Sigmoid colon (tissue), 7 donors: ENCODE measurements around the gene RGL4. TPM values are rescaled to one million over a fixed set of nuclear protein-coding genes. Genes with fewer than 3 reads are reported as not detected.

Experiments used
- DNase-seq: peaks from one replicate; pipeline ENCODE4 v3.0.0-alpha.2; 2019
- H3K27ac ChIP-seq, 4 donors: fragments of 200-600 bp; sonication (generic); one replicate each; pipeline ENCODE4 v1.5.1; 2016 to 2019; ENCODE audit warnings: mild to moderate bottlenecking in 1 of 4
- H3K27me3 ChIP-seq, 3 donors: fragments of 200-600 bp; sonication (generic); one replicate each; pipeline ENCODE4 v1.5.1; 2019; ENCODE audit warnings: mild to moderate bottlenecking in 1 of 3
- H3K36me3 ChIP-seq, 4 donors: fragments of 200-600 bp; sonication (generic); one replicate each; pipeline ENCODE4 v1.5.1; 2016 to 2019
- H3K4me1 ChIP-seq, 4 donors: fragments of 200-600 bp; sonication (generic); one replicate each; pipeline ENCODE4 v1.5.1; 2017 to 2019
- H3K4me3 ChIP-seq, 4 donors: fragments of 200-600 bp; sonication (generic); one replicate each; pipeline ENCODE4 v1.5.1; 2017 to 2019; ENCODE audit warnings: mild to moderate bottlenecking in 2 of 4, moderate library complexity in 1 of 4
- H3K9me3 ChIP-seq, 4 donors: fragments of 200-600 bp in 3 of 4; sonication (generic) in 3 of 4; one replicate each; pipeline versions ENCODE4 v1.5.1 to v1.6.1; 2013 to 2019
- CTCF ChIP-seq, 4 experiments: fragments of 450-650 bp in 3 of 4; fragments of 200-600 bp in 1 of 4; IDR thresholded peaks; one replicate each; pipeline ENCODE4 v1.5.1; 2016 to 2019; ENCODE audit warnings: antibody characterized with exemption in 4 of 4, mild to moderate bottlenecking in 3 of 4, moderate library complexity in 2 of 4
- EP300 ChIP-seq, 4 donors: sonication (generic); formaldehyde crosslinking; IDR thresholded peaks; one replicate each; pipeline ENCODE4 v1.6.1; 2017; ENCODE audit warnings: antibody characterized with exemption in 4 of 4
- POLR2A ChIP-seq, 2 donors: fragments of 450-650 bp; IDR thresholded peaks; one replicate each; pipeline ENCODE4 v1.6.1; 2016; ENCODE audit warnings: antibody characterized with exemption in 2 of 2, mild to moderate bottlenecking in 2 of 2, moderate library complexity in 2 of 2
- POLR2AphosphoS5 ChIP-seq, 4 donors: sonication (generic); formaldehyde crosslinking; IDR thresholded peaks; one replicate each; pipeline ENCODE4 v1.6.1; 2017; ENCODE audit warnings: antibody characterized with exemption in 4 of 4
- WGBS, 2 donors: extraction: QIAGEN DNeasy Blood & Tissue Kit; methylation state at CpG; one replicate each; pipeline ENCODE4 v1.1.7; 2013; 5-methylcytosine and 5-hydroxymethylcytosine counted together
- intact Hi-C: fragments of 100-400 bp; cut with DNase I; formaldehyde crosslinking; loops from one replicate; pipeline ENCODE4 v1.15.1; 2023
- polyA plus RNA-seq, 3 donors: library from polyadenylated mRNA; stranded (reverse); fragments of 200-250 nt; gene quantifications; one replicate each; pipeline ENCODE4 v1.2.3, GENCODE V29; 2013
- total RNA-seq, 4 donors: library from RNA; depleted of rRNA; stranded (reverse); fragments of >200 nt; gene quantifications; one replicate each; pipeline ENCODE4 v1.1.0, GENCODE V29; 2016
- donor health status: healthy with polysubstance abuse.
- donor health status: Bipolar disorder and iron deficiency.
- donor health status: healthy.

RGL4 gene
- total and polyA plus RNA-seq, 7 donors = 1.8 to 3.2 (median 2.8) TPM; not detected in 4

- no peak for DNase-seq
- no peak overlapping the region for H3K4me3 ChIP-seq
- no peak overlapping the region for H3K27ac ChIP-seq
- H3K36me3 ChIP-seq = peaks cover 0 to 40% (median 5%) of the 10 kb centered on the region in 4 donors
- no peak for TF ChIP-seq EP300 (IDR thresholded peaks at IDR 0.05)
- TF ChIP-seq CTCF (IDR thresholded peaks at IDR 0.05) = no peak
- TF ChIP-seq POLR2A (IDR thresholded peaks at IDR 0.05) = no peak
- no peak for TF ChIP-seq POLR2AphosphoS5 (IDR thresholded peaks at IDR 0.05)
- no peaks in the 10 kb centered on the region for H3K4me1 ChIP-seq
- intact Hi-C loops = no loop called here
- WGBS, 2 donors = 91 to 94% methylated on average over 7 of the region's 7 CpGs
- no peaks in the 10 kb centered on the region for H3K27me3 ChIP-seq
- H3K9me3 ChIP-seq = no peaks in the 10 kb centered on the region
Measured at GRCh38 chr22:23689414-23689813, 1.4 kb upstream of the RGL4 start.

GRCh38 chr22:23691748-23692423 lies 1.1 kb downstream of the RGL4 start:
- Histone ChIP-seq H3K36me3 (peaks cover 3 to 53% (median 10%) of the 10 kb centered on the region in 4 donors), H3K4me1 (no peaks in the 10 kb centered on the region), H3K27me3 (no peaks in the 10 kb centered on the region), H3K9me3 (no peaks in the 10 kb centered on the region), H3K27ac (no peak overlapping the region), H3K4me3 (no peak overlapping the region)
- DNase-seq = no peak
- intact Hi-C loops = no loop called here
- TF ChIP-seq CTCF (IDR thresholded peaks at IDR 0.05) = no peak
- no peak for TF ChIP-seq POLR2AphosphoS5 (IDR thresholded peaks at IDR 0.05)
- no peak for TF ChIP-seq EP300 (IDR thresholded peaks at IDR 0.05)
- TF ChIP-seq POLR2A (IDR thresholded peaks at IDR 0.05) = no peak
- 90 to 93% methylated on average over 12 of the region's 12 CpGs for WGBS, 2 donors

- H3K4me1 ChIP-seq = no peaks in the 10 kb centered on the region
- WGBS, 2 donors = 95 to 96% methylated on average over 12 of the region's 12 CpGs
- TF ChIP-seq POLR2A (IDR thresholded peaks at IDR 0.05) (no peak), CTCF (IDR thresholded peaks at IDR 0.05) (no peak), POLR2AphosphoS5 (IDR thresholded peaks at IDR 0.05) (no peak), EP300 (IDR thresholded peaks at IDR 0.05) (no peak)
- H3K27me3 ChIP-seq = no peaks in the 10 kb centered on the region
- no peak overlapping the region for H3K4me3 ChIP-seq
- H3K9me3 ChIP-seq = no peaks in the 10 kb centered on the region
- no peak for DNase-seq
- peaks cover 3 to 56% (median 10%) of the 10 kb centered on the region in 4 donors for H3K36me3 ChIP-seq
- no peak overlapping the region for H3K27ac ChIP-seq
- intact Hi-C loops = no loop called here
Measured at GRCh38 chr22:23692598-23693291, 1.9 kb downstream of the RGL4 start.

GRCh38 chr22:23693979-23694680 lies 3.3 kb downstream of the RGL4 start:
- no peak for TF ChIP-seq CTCF (IDR thresholded peaks at IDR 0.05)
- DNase-seq = no peak
- WGBS, 2 donors = 90 to 94% methylated on average over 11 of the region's 11 CpGs
- intact Hi-C loops = no loop called here
- Histone ChIP-seq H3K9me3 (no peaks in the 10 kb centered on the region), H3K4me3 (no peak overlapping the region), H3K27ac (no peak overlapping the region), H3K27me3 (no peaks in the 10 kb centered on the region), H3K4me1 (no peaks in the 10 kb centered on the region), H3K36me3 (peaks cover 3 to 60% (median 10%) of the 10 kb centered on the region in 4 donors)
